HL-60 (cell line): ENCODE data around the gene SHOC2.

Experiments
- POLR2AphosphoS5 ChIP-seq: IDR thresholded peaks from 2 replicates; pipeline ENCODE4 v1.6.1; 2012; ENCODE audit warnings: low read depth
- TF ChIP-seq, protein P1 (sequence below): IDR thresholded peaks from one replicate; pipeline ENCODE4 v1.5.1; 2011; ENCODE audit warnings: low read length, control low read depth, inconsistent platforms; ENCODE audit not compliant: insufficient read depth

DNA sequence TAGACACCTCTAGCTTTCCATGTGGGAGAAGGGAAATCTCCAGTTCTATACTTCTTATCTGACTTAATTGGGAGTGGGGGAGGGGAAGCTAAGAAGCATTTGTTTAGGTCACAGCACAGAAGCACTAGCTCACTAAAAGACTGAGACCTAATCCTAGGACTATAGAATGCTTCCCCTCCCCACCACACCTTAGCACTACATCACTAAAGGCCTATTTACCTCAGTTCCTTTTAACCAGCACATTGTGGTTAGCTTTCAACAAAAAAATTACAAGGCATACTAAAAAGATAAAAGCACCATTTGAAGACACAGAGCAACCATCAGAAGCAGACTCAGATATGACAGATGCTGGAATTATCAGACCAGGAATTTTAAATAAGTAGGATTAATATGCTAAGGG is 103.7 kb downstream of the SHOC2 start:
- TF ChIP-seq POLR2AphosphoS5, result no peak
- TF ChIP-seq, protein P1, sequence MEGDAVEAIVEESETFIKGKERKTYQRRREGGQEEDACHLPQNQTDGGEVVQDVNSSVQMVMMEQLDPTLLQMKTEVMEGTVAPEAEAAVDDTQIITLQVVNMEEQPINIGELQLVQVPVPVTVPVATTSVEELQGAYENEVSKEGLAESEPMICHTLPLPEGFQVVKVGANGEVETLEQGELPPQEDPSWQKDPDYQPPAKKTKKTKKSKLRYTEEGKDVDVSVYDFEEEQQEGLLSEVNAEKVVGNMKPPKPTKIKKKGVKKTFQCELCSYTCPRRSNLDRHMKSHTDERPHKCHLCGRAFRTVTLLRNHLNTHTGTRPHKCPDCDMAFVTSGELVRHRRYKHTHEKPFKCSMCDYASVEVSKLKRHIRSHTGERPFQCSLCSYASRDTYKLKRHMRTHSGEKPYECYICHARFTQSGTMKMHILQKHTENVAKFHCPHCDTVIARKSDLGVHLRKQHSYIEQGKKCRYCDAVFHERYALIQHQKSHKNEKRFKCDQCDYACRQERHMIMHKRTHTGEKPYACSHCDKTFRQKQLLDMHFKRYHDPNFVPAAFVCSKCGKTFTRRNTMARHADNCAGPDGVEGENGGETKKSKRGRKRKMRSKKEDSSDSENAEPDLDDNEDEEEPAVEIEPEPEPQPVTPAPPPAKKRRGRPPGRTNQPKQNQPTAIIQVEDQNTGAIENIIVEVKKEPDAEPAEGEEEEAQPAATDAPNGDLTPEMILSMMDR, result no peak
